GM18507 (cell line): Measurements from ENCODE around the gene ADAMTS8.

Source experiments
- DNase-seq: peaks from one replicate; pipeline ENCODE4 v3.0.0; 2011; ENCODE audit warnings: low read depth; ENCODE audit not compliant: insufficient read length; ENCODE audit errors: extremely low spot score
- FAIRE-seq: peaks from 2 replicates; lab custom pipeline; 2011; peaks lifted over from hg19 to GRCh38; lab: Jason Lieb, UNC

The ADAMTS8 gene

GRCh38 chr11:130423541-130424142 lies 4.8 kb downstream of the ADAMTS8 start:
- no peak for DNase-seq
- FAIRE-seq = no peak

DNA sequence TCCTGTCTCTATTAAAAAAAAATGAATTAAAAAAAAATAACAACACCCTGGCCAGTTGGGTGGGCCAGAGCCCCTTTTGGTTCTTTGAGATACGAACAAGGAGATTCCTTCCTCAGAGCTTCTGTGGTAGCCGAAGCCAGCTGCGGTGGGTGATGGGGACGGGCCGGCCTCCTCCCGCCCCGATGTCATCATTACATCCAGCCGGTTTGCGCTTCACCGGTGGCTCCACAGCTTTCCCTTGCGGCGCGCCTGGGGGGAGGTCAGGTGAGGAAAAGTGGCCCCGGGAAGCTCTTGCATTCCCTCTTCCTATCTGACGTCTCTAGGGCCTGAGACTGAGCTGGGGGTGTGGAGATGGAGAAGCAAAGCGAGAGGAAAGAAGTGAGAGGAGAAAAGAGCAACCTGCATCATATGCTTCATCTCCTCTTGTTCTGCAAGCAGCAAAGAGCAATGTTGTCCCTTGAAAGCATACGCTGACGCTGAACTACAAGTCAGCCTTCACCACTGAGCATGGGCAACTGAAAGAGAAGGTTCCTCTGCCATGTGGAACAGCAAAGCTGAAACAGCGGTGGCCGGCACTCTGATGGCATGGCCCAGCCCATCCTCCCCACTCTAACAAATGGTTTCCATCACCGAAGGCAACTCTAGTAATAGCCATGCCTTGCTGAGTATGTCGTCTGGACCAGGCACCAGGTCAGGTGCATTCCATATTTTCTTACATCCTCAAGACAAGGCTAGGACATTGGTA lies 6.0 kb downstream of the ADAMTS8 start:
- no peak for FAIRE-seq
- no peak for DNase-seq

GRCh38 chr11:130421697-130422096 lies 6.7 kb downstream of the ADAMTS8 start:
- DNase-seq (no peak), FAIRE-seq (no peak)

DNA sequence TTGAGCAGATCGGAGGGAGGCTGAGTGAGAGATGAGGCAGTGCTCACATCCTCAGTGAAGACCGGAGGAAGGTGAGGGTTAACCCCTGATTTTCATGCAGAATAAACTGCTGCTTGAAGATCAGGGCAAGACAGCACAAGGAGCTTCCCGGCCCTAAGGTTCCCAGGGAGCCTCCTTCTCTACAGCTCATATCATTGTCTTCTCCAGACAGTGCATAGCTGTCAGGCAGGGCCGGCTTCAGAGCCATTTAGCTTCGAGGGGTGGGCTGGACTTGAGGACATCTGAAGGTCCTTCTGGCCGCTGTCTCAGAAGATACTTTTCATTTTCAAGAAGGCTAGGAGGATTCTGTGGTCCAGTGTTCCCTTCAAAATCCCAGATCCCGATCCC lies 7.2 kb downstream of the ADAMTS8 start:
- DNase-seq (no peak), FAIRE-seq (no peak)

DNA sequence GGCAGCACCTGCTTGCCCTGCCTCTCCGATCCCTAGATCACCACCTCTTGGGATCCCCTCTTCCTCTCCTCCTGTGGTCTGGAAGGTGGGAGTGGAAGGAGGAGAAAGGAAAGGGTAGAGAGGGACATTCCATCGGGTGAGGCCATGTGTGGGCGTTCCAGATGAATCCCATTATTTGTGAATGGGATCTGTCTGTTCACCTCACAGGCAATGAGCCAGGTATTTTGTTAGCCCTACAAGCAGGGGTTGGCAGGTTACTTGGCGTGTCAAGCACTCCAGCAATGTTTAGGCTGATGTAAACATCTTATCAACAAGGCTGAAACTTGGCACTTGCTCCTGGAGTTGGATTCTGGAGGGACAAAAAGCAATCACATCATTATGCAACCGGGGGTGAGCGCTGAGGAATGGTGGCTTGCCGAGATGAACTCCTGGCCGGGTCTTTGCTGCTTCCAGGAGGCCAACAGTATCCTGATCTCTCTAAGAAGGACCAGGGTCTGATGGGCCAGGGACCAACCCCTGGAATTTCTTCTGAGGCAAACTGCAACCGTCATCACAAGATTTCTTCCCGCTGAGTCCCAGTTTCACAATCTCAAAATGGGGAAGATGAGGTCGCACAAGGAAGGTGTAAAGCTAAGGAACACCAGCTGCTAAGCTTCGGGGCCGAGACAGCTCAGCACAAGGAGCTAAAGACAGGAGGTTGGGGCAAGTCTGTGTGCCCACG lies 7.8 kb downstream of the ADAMTS8 start:
- DNase-seq (no peak), FAIRE-seq (no peak)

GRCh38 chr11:130418756-130419155 lies 9.7 kb downstream of the ADAMTS8 start:
- FAIRE-seq (no peak), DNase-seq (no peak)

DNA sequence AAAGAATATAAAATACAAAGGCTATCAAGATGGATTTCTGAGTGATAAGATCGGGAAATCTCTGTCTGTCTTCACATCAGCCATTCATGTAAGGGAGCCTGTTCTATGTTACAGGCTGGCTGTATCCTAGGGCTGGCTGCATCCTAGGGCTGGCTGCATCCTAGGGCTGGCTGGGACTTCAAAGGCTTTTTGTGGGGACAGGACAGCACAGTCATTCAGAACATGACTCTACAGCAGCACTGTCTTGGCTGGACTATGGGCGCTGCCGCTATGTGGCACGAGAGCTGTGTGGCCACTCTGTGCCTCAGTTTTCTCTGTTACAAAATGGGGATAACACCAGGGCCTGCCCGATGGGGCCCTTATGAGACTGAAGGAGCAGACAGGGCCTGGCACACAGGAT lies 10.2 kb downstream of the ADAMTS8 start:
- DNase-seq (no peak), FAIRE-seq (no peak)

- FAIRE-seq = no peak
- no peak for DNase-seq
These were observed 11.5 kb downstream of the ADAMTS8 start for GRCh38 chr11:130416906-130417305.

GRCh38 chr11:130416530-130416882 lies 11.9 kb downstream of the ADAMTS8 start:
- no peak for DNase-seq
- no peak for FAIRE-seq

DNA sequence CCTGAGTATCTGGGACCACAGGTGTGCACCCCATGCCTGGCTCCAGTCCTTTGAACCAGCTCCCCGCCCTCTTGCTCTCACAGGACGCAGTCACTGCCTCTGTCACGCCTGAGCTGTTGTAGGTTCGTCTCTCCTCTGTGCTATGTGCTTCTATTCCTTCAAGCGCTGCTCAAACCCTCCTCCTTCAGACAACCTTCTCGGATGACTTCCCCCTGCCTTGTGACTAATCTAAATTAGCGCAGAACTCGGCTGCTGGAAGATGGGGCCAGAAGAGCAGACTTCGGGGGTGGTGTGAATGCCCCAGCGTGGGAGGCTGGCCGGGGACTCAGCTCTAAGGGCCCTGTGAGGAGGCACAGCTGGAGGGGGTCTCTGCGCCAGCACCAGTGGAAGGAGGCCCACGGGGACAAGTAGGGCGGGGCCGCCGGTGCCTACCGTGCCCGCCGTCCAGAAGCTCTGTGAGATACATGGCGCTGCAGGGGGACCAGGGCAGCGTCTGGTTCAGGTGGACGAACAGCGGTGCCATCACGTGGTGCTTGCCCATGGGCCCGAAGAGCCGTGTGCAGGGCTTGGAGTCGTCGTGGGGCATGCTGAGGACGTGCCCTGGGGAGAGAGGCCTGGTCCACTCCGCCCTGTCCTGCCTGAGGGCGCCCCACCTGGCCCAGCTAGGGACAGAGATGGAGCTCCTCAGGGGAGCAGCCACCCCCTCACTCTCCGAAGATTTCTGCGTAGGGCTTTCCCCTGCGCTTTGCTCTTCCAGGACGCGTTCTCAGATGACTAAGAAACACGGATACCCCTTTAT lies 12.5 kb downstream of the ADAMTS8 start:
- FAIRE-seq = no peak
- DNase-seq = no peak

GRCh38 chr11:130414107-130415080 lies 14.0 kb downstream of the ADAMTS8 start:
- FAIRE-seq (no peak), DNase-seq (no peak)

DNA sequence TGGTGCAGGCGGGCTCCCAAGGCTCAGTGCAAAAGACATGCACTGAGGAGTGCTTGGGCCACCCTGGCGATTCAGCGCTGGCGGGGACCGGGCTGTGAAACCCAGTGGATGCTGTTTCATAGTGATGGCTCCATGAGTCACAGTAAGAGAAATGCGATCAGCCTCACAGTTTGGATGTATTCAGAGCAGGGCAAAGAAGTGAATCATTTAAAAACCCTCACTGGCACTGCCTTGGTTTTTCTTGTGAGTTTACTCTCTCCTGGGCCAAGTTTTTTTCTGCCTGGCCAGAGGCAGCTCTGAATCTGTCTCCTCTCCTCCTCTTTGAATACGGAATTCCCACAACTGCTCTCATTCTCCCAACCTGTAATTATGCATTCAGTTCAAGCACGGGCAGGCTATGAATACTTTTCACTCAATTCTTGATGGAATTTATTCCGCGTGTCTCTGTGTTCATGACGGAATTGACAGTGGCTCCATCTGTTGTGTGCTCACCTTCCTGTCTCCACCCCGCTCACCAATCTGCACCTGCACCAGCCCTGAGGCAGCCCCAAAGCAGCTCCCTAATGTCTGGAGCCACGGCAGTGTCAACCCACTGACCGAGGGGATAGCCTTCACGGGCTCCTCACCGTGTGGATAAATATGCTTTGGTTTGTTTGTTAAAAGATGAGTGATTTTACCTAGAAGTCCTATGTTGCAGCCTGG lies 14.9 kb downstream of the ADAMTS8 start:
- DNase-seq = no peak

GRCh38 chr11:130411223-130411622 lies 17.2 kb downstream of the ADAMTS8 start:
- DNase-seq (no peak), FAIRE-seq (no peak)

More for the DNA sequence above, 14.9 kb downstream of the ADAMTS8 start:
- FAIRE-seq = no peak

DNA sequence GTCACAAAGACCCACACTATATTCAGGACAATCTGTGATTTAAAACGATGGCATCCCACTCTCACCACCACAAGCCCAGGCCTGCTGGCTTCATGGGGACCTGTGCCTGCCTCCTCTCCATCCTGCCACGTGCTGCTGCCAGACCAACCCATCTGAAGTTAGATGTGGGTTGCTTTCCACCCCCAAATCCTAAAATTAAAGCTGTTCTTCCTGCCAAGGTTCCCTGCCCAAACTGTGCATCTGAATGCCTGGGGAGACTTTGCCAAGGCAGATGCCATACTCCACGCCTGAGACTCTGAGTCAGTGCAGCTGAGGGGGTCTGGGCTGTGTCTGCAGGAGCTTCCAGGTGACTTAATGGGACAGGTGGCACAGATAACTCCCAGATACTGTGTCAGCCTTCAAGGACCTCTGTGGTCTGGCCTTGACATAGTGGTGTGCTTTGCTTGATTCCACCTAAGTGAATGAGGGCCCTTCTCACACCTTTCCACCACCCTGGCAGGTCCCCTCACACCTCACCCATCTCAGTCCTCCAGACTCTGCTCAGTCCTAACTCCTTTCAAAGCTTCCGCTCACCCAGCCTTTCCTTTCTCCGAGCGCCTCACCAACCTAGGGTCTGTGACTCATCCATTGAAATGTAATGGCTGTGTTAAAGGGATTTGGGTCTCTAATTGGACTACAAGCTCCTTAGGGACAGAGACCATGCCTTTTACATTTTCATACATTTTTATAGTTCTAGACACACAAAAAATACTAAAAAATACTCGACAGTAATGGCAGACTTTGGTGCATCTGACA lies 18.6 kb downstream of the ADAMTS8 start:
- FAIRE-seq = no peak
- no peak for DNase-seq

- DNase-seq = no peak
- FAIRE-seq = no peak
These were observed 19.5 kb downstream of the ADAMTS8 start for GRCh38 chr11:130408901-130409300.

DNA sequence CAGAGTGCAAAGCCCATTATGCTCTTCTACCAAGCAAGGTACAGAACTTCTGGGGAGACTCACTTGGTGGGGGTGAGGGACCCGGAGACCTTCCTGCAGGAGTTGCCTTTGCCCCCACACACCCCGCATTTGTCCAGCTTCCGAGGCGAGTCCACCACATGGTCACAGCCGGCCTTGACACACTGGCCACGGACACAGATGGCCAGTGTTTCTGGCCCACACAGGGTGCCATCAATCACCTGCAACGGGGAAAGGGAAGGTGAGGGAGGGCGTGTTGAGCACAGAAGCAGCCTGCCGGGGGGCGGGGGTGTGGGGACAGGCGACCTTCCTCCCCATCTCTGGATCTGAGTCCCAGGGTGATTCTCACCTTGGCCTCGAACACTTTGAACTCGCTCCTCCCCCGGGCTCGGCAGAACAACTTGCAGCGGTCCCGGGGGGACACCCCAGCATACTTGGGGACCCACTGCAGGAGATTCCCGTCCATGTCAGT lies 20.0 kb downstream of the ADAMTS8 start:
- DNase-seq (no peak), FAIRE-seq (no peak)

- DNase-seq (no peak), FAIRE-seq (no peak)
These were observed 20.4 kb downstream of the ADAMTS8 start for GRCh38 chr11:130407978-130408377.
